Thoracic aorta (tissue), 2 donors: ENCODE data around the gene NPAS3. TPM values are rescaled to one million over a fixed set of nuclear protein-coding genes. Genes with fewer than 3 reads are reported as not detected.

ENCODE experiments used
- ATAC-seq: fragments of 150-250 bp; one replicate; pipeline ENCODE4 v1.8.0; 2017; ENCODE audit warnings: low read depth; ENCODE audit not compliant: insufficient number of reproducible peaks, low FRiP score
- DNase-seq: peaks from one replicate; pipeline ENCODE4 v3.0.0-alpha.2; 2020; ENCODE audit warnings: low spot score
- H3K27ac ChIP-seq, 2 donors: fragments of 200-600 bp; sonication (generic); 1 replicate in 1 of 2; 2 replicates in 1 of 2; pipeline ENCODE4 v1.5.1; 2016; ENCODE audit warnings: mild to moderate bottlenecking in 2 of 2, moderate library complexity in 2 of 2
- H3K27me3 ChIP-seq: fragments of 200-600 bp; sonication (generic); replicated peaks from 2 replicates; pipeline ENCODE4 v1.6.0; 2016; ENCODE audit warnings: mild to moderate bottlenecking; ENCODE audit not compliant: insufficient read depth
- H3K36me3 ChIP-seq: fragments of 200-600 bp; sonication (generic); one replicate; pipeline ENCODE4 v1.5.1; 2016
- H3K4me1 ChIP-seq, 2 donors: fragments of 200-600 bp; sonication (generic); 1 replicate in 1 of 2; 2 replicates in 1 of 2; pipeline versions ENCODE4 v1.5.1 to v1.6.0; 2016; ENCODE audit warnings: low read depth in 2 of 2, mild to moderate bottlenecking in 1 of 2; ENCODE audit not compliant: control insufficient read depth in 1 of 2
- H3K4me3 ChIP-seq: fragments of 200-600 bp; sonication (generic); 2 replicates; pipeline ENCODE4 v1.5.1; 2016; ENCODE audit warnings: mild to moderate bottlenecking
- H3K9me3 ChIP-seq: fragments of 200-600 bp; sonication (generic); 2 replicates; pipeline ENCODE4 v1.5.1; 2016
- total RNA-seq, 2 donors: library from RNA; depleted of rRNA; stranded (reverse); fragments of >200 nt; gene quantifications; one replicate each; pipeline versions ENCODE4 v1.1.0 to v1.2.3, GENCODE V29; 2016
- TF ChIP-seq, protein P1 (sequence below): fragments of 200-600 bp; sonication (generic); IDR thresholded peaks from one replicate; pipeline ENCODE4 v1.5.1; 2019; ENCODE audit warnings: antibody characterized with exemption

NPAS3 gene
- total RNA-seq, 2 donors from 2014 or later: 1.1 TPM; not detected in 1

GRCh38 chr14:32993921-32994320 lies 55.2 kb downstream of the NPAS3 start:
- Histone ChIP-seq H3K4me1 (no peaks in the 10 kb centered on the region), H3K27ac (no peak overlapping the region), H3K36me3 (no peaks in the 10 kb centered on the region), H3K9me3 (no peaks in the 10 kb centered on the region), H3K27me3 (no peaks in the 10 kb centered on the region), H3K4me3 (no peak overlapping the region)
- no peak for ATAC-seq
- TF ChIP-seq, protein P1, sequence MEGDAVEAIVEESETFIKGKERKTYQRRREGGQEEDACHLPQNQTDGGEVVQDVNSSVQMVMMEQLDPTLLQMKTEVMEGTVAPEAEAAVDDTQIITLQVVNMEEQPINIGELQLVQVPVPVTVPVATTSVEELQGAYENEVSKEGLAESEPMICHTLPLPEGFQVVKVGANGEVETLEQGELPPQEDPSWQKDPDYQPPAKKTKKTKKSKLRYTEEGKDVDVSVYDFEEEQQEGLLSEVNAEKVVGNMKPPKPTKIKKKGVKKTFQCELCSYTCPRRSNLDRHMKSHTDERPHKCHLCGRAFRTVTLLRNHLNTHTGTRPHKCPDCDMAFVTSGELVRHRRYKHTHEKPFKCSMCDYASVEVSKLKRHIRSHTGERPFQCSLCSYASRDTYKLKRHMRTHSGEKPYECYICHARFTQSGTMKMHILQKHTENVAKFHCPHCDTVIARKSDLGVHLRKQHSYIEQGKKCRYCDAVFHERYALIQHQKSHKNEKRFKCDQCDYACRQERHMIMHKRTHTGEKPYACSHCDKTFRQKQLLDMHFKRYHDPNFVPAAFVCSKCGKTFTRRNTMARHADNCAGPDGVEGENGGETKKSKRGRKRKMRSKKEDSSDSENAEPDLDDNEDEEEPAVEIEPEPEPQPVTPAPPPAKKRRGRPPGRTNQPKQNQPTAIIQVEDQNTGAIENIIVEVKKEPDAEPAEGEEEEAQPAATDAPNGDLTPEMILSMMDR: no peak
- DNase-seq: no peak

- Histone ChIP-seq H3K4me1 (no peaks in the 10 kb centered on the region), H3K4me3 (no peak overlapping the region), H3K27ac (no peak overlapping the region), H3K36me3 (no peaks in the 10 kb centered on the region), H3K27me3 (no peaks in the 10 kb centered on the region), H3K9me3 (no peaks in the 10 kb centered on the region)
- TF ChIP-seq, protein P1: no peak
- DNase-seq (no peak), ATAC-seq (no peak)
Observed at GRCh38 chr14:32996343-32996742, 57.7 kb downstream of the NPAS3 start.

GRCh38 chr14:32998433-32998832 lies 59.8 kb downstream of the NPAS3 start:
- Histone ChIP-seq H3K9me3 (no peaks in the 10 kb centered on the region), H3K27ac (no peak overlapping the region), H3K36me3 (no peaks in the 10 kb centered on the region), H3K4me1 (no peaks in the 10 kb centered on the region), H3K4me3 (no peak overlapping the region), H3K27me3 (no peaks in the 10 kb centered on the region)
- no peak for ATAC-seq
- DNase-seq: no peak
- TF ChIP-seq, protein P1: peak; percentile 35

DNA sequence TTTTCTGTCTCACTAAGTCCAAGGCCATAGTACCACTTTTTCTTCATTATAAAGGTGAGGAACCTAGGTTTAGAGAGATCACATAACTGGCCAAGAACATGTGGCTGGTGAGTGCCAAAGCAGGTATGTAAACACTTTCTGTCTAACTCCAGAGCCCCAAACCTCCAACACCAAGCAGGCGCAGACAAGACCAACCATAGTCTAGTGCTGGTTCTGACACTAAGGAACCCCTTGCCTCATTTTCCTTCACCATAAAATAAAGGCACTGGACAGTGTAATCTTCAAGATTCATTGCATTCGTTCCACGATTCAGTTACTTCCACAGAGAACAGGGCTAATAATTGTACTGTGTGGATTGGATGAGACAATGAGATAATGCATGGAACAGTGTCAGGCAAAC lies 71.0 kb downstream of the NPAS3 start:
- TF ChIP-seq, protein P1: no peak
- H3K9me3 ChIP-seq: no peaks in the 10 kb centered on the region
- H3K36me3 ChIP-seq: no peaks in the 10 kb centered on the region
- ATAC-seq (no peak), DNase-seq (no peak)
- no peaks in the 10 kb centered on the region for H3K4me1 ChIP-seq
- no peaks in the 10 kb centered on the region for H3K27me3 ChIP-seq
- H3K4me3 ChIP-seq: no peak overlapping the region
- no peak overlapping the region for H3K27ac ChIP-seq

- Histone ChIP-seq H3K4me1 (no peaks in the 10 kb centered on the region), H3K27ac (no peak overlapping the region), H3K9me3 (no peaks in the 10 kb centered on the region), H3K4me3 (no peak overlapping the region), H3K36me3 (no peaks in the 10 kb centered on the region), H3K27me3 (no peaks in the 10 kb centered on the region)
- ATAC-seq: no peak
- DNase-seq: no peak
- TF ChIP-seq, protein P1: no peak
Observed at GRCh38 chr14:33010495-33010894, 71.8 kb downstream of the NPAS3 start.
